ENCODE results near the gene BCAR3.

DNA sequence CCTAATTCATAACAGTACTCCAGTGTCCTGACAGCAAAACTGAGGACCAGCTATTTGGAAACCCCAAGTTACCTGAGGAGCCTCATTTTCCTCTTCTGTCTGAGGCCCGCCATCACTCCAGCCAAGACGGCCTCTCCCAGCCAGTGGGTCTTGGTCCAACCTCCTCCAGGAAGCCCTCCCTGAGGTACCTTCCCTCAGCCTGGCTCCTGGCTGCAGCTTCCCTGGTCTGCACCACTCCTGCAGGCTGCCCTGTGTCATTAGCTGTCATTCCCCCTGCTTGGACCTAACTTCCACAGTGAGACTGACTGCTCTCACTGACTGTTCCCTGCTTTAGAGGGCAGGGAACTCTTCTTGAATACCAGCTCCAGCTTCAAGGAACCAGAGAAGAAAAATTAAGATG is 33.0 kb downstream of the BCAR3 start:
- TF ChIP-seq, protein P1, sequence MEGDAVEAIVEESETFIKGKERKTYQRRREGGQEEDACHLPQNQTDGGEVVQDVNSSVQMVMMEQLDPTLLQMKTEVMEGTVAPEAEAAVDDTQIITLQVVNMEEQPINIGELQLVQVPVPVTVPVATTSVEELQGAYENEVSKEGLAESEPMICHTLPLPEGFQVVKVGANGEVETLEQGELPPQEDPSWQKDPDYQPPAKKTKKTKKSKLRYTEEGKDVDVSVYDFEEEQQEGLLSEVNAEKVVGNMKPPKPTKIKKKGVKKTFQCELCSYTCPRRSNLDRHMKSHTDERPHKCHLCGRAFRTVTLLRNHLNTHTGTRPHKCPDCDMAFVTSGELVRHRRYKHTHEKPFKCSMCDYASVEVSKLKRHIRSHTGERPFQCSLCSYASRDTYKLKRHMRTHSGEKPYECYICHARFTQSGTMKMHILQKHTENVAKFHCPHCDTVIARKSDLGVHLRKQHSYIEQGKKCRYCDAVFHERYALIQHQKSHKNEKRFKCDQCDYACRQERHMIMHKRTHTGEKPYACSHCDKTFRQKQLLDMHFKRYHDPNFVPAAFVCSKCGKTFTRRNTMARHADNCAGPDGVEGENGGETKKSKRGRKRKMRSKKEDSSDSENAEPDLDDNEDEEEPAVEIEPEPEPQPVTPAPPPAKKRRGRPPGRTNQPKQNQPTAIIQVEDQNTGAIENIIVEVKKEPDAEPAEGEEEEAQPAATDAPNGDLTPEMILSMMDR (IDR thresholded peaks at IDR 0.05), result no peak
- no peak for TF ChIP-seq POLR2A (IDR thresholded peaks at IDR 0.05)
